Measurements from ENCODE around the gene PPIL1. TPM values are rescaled to one million over a fixed set of nuclear protein-coding genes. Genes with fewer than 3 reads are reported as not detected.

The PPIL1 gene
- total RNA-seq, 4 donors from 2014 or later = 6.0 to 14.0 (median 6.4) TPM

DNA sequence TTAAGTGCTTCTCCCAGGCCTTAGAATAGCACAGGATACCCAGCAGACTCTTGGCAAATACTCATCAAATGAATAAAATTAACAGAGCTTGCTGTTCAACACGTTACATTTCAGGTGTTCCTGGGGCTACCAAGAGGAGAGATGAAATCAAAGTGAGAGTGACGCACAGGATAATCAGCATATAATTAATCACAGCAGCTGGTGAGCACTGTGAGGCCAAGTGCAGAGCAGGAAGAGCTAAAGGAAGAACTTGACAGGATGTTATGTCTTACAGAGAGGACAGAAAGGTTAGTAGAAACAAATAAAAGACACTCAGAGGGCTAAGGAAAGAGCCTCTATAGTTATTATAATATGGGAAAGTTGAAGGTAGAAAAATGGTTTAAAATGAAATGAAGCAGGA, 8.8 kb downstream of the PPIL1 start:
- Histone ChIP-seq H3K9me3 (no peaks in the 10 kb centered on the region), H3K27ac (no peak overlapping the region), H3K4me3 (no peak overlapping the region), H3K36me3 (peaks cover 0 to 7% (median 0%) of the 10 kb centered on the region in 3 donors), H3K4me1 (no peaks in the 10 kb centered on the region), H3K27me3 (no peaks in the 10 kb centered on the region)
- no peak for TF ChIP-seq POLR2A (IDR thresholded peaks at IDR 0.05)
- TF ChIP-seq, protein P1, sequence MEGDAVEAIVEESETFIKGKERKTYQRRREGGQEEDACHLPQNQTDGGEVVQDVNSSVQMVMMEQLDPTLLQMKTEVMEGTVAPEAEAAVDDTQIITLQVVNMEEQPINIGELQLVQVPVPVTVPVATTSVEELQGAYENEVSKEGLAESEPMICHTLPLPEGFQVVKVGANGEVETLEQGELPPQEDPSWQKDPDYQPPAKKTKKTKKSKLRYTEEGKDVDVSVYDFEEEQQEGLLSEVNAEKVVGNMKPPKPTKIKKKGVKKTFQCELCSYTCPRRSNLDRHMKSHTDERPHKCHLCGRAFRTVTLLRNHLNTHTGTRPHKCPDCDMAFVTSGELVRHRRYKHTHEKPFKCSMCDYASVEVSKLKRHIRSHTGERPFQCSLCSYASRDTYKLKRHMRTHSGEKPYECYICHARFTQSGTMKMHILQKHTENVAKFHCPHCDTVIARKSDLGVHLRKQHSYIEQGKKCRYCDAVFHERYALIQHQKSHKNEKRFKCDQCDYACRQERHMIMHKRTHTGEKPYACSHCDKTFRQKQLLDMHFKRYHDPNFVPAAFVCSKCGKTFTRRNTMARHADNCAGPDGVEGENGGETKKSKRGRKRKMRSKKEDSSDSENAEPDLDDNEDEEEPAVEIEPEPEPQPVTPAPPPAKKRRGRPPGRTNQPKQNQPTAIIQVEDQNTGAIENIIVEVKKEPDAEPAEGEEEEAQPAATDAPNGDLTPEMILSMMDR (IDR thresholded peaks at IDR 0.05) = no peak
- no peak for DNase-seq

- H3K27me3 ChIP-seq = no peaks in the 10 kb centered on the region
- H3K4me3 ChIP-seq = no peak overlapping the region
- no peaks in the 10 kb centered on the region for H3K9me3 ChIP-seq
- H3K4me1 ChIP-seq = no peaks in the 10 kb centered on the region
- no peak for TF ChIP-seq POLR2A (IDR thresholded peaks at IDR 0.05)
- TF ChIP-seq, protein P1 (IDR thresholded peaks at IDR 0.05) = no peak
- H3K27ac ChIP-seq = no peak overlapping the region
- peaks cover 0 to 7% (median 0%) of the 10 kb centered on the region in 3 donors for H3K36me3 ChIP-seq
- DNase-seq = no peak
Observed at GRCh38 chr6:36863670-36864540, 10.7 kb downstream of the PPIL1 start.

DNA sequence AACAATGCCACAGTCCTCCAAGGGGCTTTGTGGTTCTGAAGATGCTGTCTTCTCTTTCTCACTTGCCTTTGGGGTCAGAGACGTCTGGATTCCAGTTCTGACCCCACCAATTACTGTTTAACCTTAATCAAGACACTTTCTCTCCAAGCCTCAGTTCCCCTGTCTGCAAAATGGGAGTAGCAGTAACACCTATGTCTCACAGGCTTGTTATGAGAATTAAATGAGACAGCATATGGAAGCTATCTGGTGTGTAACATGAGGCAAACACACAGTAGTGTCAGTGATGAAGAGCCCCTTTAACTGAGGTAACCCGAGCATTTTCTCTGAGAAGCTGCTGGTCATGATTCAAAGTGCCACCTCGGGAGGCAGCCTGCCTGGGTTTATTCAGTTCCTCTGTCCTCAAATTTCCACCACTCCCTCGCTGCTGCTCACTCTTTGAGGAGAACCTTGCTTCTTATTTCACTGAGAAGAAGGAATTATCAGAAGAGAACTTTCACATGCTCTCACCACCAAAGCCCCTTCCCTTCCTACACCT, 11.7 kb downstream of the PPIL1 start:
- no peak for TF ChIP-seq POLR2A (IDR thresholded peaks at IDR 0.05)
- TF ChIP-seq, protein P1 (IDR thresholded peaks at IDR 0.05) = no peak
- Histone ChIP-seq H3K9me3 (no peaks in the 10 kb centered on the region), H3K27ac (no peak overlapping the region), H3K36me3 (peaks cover 0 to 7% (median 0%) of the 10 kb centered on the region in 3 donors), H3K27me3 (no peaks in the 10 kb centered on the region), H3K4me1 (no peaks in the 10 kb centered on the region), H3K4me3 (no peak overlapping the region)
- DNase-seq = no peak

- Histone ChIP-seq H3K27ac (no peak overlapping the region), H3K9me3 (no peaks in the 10 kb centered on the region), H3K4me3 (no peak overlapping the region), H3K27me3 (no peaks in the 10 kb centered on the region), H3K36me3 (peaks cover 0 to under 1% (median 0%) of the 10 kb centered on the region in 3 donors), H3K4me1 (no peaks in the 10 kb centered on the region)
- no peak for DNase-seq
- TF ChIP-seq POLR2A (IDR thresholded peaks at IDR 0.05) = no peak
- TF ChIP-seq, protein P1 (IDR thresholded peaks at IDR 0.05) = no peak
Observed at GRCh38 chr6:36862164-36862847, 12.3 kb downstream of the PPIL1 start.

DNA sequence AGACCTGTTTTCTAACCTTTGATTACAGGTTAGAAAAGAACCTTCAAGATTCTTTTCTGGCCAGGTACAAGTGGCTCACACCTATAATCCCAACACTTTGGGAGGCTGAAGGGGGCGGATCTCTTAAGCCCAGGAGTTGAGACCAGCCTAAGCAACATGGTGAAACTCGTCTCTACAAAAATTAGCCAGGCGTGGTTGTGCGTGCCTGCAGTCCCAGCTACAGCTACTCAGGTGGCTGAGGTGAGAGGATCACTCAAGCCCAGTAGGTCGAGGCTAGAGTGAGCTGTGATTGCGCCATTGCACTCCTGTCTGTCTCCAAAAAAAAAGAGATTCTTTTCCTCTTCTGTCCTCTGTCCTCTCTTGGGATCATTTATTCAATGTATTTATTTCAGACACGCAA, 14.5 kb downstream of the PPIL1 start:
- no peaks in the 10 kb centered on the region for H3K36me3 ChIP-seq
- no peak overlapping the region for H3K27ac ChIP-seq
- H3K27me3 ChIP-seq = no peaks in the 10 kb centered on the region

More for the DNA sequence above, 14.5 kb downstream of the PPIL1 start:
- H3K4me1 ChIP-seq = no peaks in the 10 kb centered on the region
- no peaks in the 10 kb centered on the region for H3K9me3 ChIP-seq
- H3K4me3 ChIP-seq = no peak overlapping the region
- no peak for DNase-seq
- TF ChIP-seq, protein P1 (IDR thresholded peaks at IDR 0.05) = no peak
- TF ChIP-seq POLR2A (IDR thresholded peaks at IDR 0.05) = no peak

Data from Peyer's patch (tissue), 4 donors.